Endodermal cell (in vitro differentiated cells): ENCODE data around the gene CCDC14. TPM values are rescaled to one million over a fixed set of nuclear protein-coding genes. Genes with fewer than 3 reads are reported as not detected.
"Not testable (repeated sequence)": the region's sequence is repeated elsewhere in the genome, so short reads cannot be mapped to it uniquely, and the experiment has no call there.

Source experiments
- DNase-seq: peaks from one replicate; pipeline ENCODE4 v3.0.0-alpha.2; 2017
- H3K27ac ChIP-seq: 2 replicates; pipeline ENCODE4 v1.5.1; 2013; ENCODE audit warnings: mild to moderate bottlenecking, low read depth, low read length, moderate library complexity
- H3K27me3 ChIP-seq: 2 replicates; pipeline ENCODE4 v1.6.1; 2013; ENCODE audit warnings: mild to moderate bottlenecking, low read length, moderate library complexity; ENCODE audit not compliant: insufficient read depth, control insufficient read depth, poor library complexity, severe bottlenecking
- H3K36me3 ChIP-seq: 2 replicates; pipeline ENCODE4 v1.7.0; 2013; ENCODE audit warnings: mild to moderate bottlenecking, low read length, moderate library complexity; ENCODE audit not compliant: control insufficient read depth, insufficient read depth
- H3K4me1 ChIP-seq: one replicate; pipeline ENCODE4 v1.7.0; 2013; ENCODE audit warnings: low read length; ENCODE audit not compliant: control insufficient read depth, insufficient read depth
- H3K4me3 ChIP-seq: 2 replicates; pipeline ENCODE4 v1.5.1; 2013; ENCODE audit warnings: mild to moderate bottlenecking, low read length, moderate library complexity
- H3K9ac ChIP-seq: 2 replicates; pipeline ENCODE4 v1.6.1; 2013; ENCODE audit warnings: mild to moderate bottlenecking, low read length, moderate library complexity; ENCODE audit not compliant: poor library complexity, severe bottlenecking; ENCODE audit errors: extremely low read depth
- H3K9me3 ChIP-seq: 2 replicates; pipeline ENCODE4 v1.6.1; 2013; ENCODE audit warnings: mild to moderate bottlenecking, low read length, moderate library complexity; ENCODE audit not compliant: control insufficient read depth
- H3K27ac Mint-ChIP-seq: 2 replicates; pipeline ENCODE4 v1.8.0; 2020; ENCODE audit warnings: mixed read lengths
- H3K27me3 Mint-ChIP-seq: 2 replicates; pipeline ENCODE4 v1.8.0; 2021; ENCODE audit warnings: mild to moderate bottlenecking, mixed read lengths; ENCODE audit not compliant: insufficient read depth
- H3K36me3 Mint-ChIP-seq: 2 replicates; pipeline ENCODE4 v1.8.0; 2020; ENCODE audit warnings: low read depth, mixed read lengths
- H3K4me1 Mint-ChIP-seq: 2 replicates; pipeline ENCODE4 v1.8.0; 2020; ENCODE audit warnings: mixed read lengths
- H3K4me3 Mint-ChIP-seq: 2 replicates; pipeline ENCODE4 v1.8.0; 2020; ENCODE audit warnings: mild to moderate bottlenecking, moderate library complexity, mixed read lengths
- H3K9me3 Mint-ChIP-seq: 2 replicates; pipeline ENCODE4 v1.8.0; 2020; ENCODE audit warnings: mild to moderate bottlenecking, mixed read lengths
- WGBS, 2 experiments: methylation state at CpG; one replicate each; pipeline versions ENCODE4 v1.1.5 to v1.1.7; 2013; ENCODE audit warnings: missing lambda C conversion rate in 2 of 2, mixed read lengths in 1 of 2; ENCODE audit not compliant: insufficient coverage in 1 of 2, insufficient read length in 1 of 2; 5-methylcytosine and 5-hydroxymethylcytosine counted together
- total RNA-seq, 2 donors: library from RNA; stranded (reverse); fragmentation: NEBNext Ultra II Directional in 1 of 2; extraction: Animal tissue kit (Norgen Biotek cat#: 25700) in 1 of 2; gene quantifications; 2 replicates in 1 of 2; 3 replicates in 1 of 2; pipeline ENCODE4 v1.2.1, GENCODE V29; 2021
- TF ChIP-seq, protein P1 (sequence below): fragments of 200-600 bp; sonication (generic); conservative IDR thresholded peaks from 2 replicates; pipeline ENCODE4 v1.5.0; 2021; ENCODE audit warnings: antibody characterized with exemption, mild to moderate bottlenecking

The CCDC14 gene
- total RNA-seq, 2 donors from 2014 or later, result 88.3 to 99.4 TPM

DNA sequence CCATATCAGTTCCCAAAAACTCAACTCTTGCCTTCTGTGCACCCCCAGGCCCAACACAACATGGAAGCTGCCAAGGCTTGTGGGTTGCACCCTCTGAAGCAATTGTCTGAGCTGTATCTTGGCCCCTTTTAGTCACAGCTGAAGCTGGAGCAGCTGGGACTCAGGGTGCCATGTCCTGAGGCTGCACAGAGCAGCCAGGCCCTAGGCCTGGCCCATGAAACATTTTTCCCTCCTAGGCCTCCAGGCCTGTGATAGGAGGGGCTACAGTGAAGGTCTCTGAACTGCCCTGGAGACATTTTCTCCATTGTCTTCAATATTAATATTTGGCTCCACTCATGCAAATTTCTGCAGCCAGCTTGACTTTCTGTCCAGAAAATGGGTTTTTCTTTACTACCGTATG lies 68.8 kb downstream of the CCDC14 start:
- Histone ChIP-seq H3K9me3 (peaks cover 26% of the 10 kb centered on the region), H3K27ac (no peak overlapping the region), H3K27me3 (no peaks in the 10 kb centered on the region), H3K9ac (no peak overlapping the region), H3K36me3 (no peaks in the 10 kb centered on the region), H3K4me1 (no peaks in the 10 kb centered on the region), H3K4me3 (peak overlapping the region; percentile 43)
- peaks cover 47% of the 10 kb centered on the region for H3K9me3 Mint-ChIP-seq
- TF ChIP-seq, protein P1, sequence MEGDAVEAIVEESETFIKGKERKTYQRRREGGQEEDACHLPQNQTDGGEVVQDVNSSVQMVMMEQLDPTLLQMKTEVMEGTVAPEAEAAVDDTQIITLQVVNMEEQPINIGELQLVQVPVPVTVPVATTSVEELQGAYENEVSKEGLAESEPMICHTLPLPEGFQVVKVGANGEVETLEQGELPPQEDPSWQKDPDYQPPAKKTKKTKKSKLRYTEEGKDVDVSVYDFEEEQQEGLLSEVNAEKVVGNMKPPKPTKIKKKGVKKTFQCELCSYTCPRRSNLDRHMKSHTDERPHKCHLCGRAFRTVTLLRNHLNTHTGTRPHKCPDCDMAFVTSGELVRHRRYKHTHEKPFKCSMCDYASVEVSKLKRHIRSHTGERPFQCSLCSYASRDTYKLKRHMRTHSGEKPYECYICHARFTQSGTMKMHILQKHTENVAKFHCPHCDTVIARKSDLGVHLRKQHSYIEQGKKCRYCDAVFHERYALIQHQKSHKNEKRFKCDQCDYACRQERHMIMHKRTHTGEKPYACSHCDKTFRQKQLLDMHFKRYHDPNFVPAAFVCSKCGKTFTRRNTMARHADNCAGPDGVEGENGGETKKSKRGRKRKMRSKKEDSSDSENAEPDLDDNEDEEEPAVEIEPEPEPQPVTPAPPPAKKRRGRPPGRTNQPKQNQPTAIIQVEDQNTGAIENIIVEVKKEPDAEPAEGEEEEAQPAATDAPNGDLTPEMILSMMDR, result no peak
- DNase-seq, result no peak
- 0% methylated on average over 1 of the region's 1 CpG for WGBS, 2 experiments
- no peak overlapping the region for H3K4me3 Mint-ChIP-seq
- H3K27ac Mint-ChIP-seq, result no peak overlapping the region
- no peaks in the 10 kb centered on the region for H3K4me1 Mint-ChIP-seq
- peaks cover 9% of the 10 kb centered on the region for H3K36me3 Mint-ChIP-seq
- peaks cover 7% of the 10 kb centered on the region for H3K27me3 Mint-ChIP-seq

DNA sequence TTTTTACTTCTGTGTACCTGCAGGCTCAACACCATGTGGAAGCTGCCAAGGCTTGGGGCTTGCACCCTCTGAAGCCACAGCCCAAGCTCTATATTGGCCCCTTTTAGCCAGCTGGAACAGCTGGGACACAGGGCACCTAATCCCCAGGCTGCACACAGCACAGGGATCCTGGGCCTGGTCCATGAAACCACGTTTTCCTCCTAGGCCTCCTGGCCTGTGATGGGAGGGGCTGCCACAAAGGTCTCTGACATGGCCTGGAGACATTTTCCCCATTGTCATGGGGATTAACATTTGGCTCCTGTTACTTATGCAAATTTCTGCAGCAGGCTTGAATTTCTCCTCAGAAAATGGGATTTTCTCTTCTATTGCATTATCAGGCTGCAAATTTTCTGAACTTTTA lies 70.0 kb downstream of the CCDC14 start:
- H3K36me3 Mint-ChIP-seq, H3K4me1 Mint-ChIP-seq, H3K36me3 ChIP-seq, H3K4me1 ChIP-seq, H3K27ac ChIP-seq, H3K4me3 Mint-ChIP-seq, H3K4me3 ChIP-seq, DNase-seq, H3K27me3 ChIP-seq, H3K9ac ChIP-seq, H3K27ac Mint-ChIP-seq: not testable (repeated sequence)
- 67 to 100% methylated on average over 1 of the region's 1 CpG for WGBS, 2 experiments
- Mint-ChIP-seq H3K27me3 (peaks cover 13% of the 10 kb centered on the region), H3K9me3 (peaks cover 47% of the 10 kb centered on the region)
- peaks cover 26% of the 10 kb centered on the region for H3K9me3 ChIP-seq

DNA sequence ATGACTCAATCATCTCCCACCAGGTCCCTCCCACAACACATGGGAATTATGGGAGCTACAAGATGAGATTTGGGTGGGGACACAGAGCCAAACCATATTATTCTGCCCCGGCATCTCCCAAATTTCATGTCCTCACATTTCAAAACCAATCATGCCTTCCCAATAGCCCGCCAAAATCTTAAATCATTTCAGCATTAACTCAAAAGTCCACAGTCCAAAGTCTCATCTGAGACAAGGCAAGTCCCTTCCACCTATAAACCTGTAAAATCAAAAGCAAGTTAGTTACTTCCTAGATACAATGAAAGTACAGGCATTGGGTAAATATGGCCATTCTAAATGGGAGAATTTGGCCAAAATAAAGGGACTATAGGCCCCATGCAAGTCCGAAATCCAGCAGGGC lies 70.9 kb downstream of the CCDC14 start:
- H3K27ac Mint-ChIP-seq, H3K27ac ChIP-seq, DNase-seq, H3K27me3 ChIP-seq, H3K4me3 ChIP-seq, H3K9ac ChIP-seq, H3K4me3 Mint-ChIP-seq, H3K36me3 Mint-ChIP-seq, H3K4me1 ChIP-seq, H3K36me3 ChIP-seq, H3K4me1 Mint-ChIP-seq: not testable (repeated sequence)
- WGBS, 2 experiments, result 88 to 95% methylated on average over 1 to 3 of the region's 3 CpGs
- H3K9me3 ChIP-seq, result peaks cover 26% of the 10 kb centered on the region
- H3K9me3 Mint-ChIP-seq, result peaks cover 47% of the 10 kb centered on the region
- H3K27me3 Mint-ChIP-seq, result peaks cover 20% of the 10 kb centered on the region

DNA sequence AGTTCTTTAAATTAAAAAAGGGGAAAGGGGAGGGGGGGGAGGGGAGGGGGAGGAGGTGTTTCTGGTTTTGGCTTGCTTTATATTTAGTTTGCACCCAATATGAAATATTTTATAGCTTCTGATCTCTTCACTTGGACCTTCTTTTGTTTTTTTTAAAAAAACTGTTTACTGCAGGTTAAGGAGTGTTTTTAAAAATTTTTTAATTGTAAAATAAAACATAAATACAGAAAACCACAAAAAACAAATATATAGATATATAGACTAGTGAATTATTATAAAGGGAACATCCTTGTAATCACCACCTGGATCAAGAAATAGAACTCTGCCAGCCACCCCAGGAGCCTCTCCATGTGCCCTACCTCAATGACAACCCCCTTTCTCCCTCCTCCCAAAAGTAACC lies 76.0 kb downstream of the CCDC14 start:
- TF ChIP-seq, protein P1, result no peak
- Histone ChIP-seq H3K9ac (no peak overlapping the region), H3K4me3 (no peak overlapping the region), H3K9me3 (no peaks in the 10 kb centered on the region), H3K4me1 (peaks cover 3% of the 10 kb centered on the region), H3K27ac (no peak overlapping the region), H3K36me3 (no peaks in the 10 kb centered on the region), H3K27me3 (peaks cover 30% of the 10 kb centered on the region)
- Mint-ChIP-seq H3K36me3 (no peaks in the 10 kb centered on the region), H3K9me3 (peaks cover 9% of the 10 kb centered on the region), H3K27ac (no peak overlapping the region), H3K4me1 (no peaks in the 10 kb centered on the region), H3K4me3 (peak overlapping the region; percentile 67), H3K27me3 (peaks cover 41% of the 10 kb centered on the region)
- DNase-seq, result no peak
